NCI-H146 (cell line): Measurements from ENCODE around the gene AGAP5.
"Not testable (repeated sequence)": the region's sequence is repeated elsewhere in the genome, so short reads cannot be mapped to it uniquely, and the experiment has no call there.

Source experiments
- DNase-seq: peaks from one replicate; lab custom pipeline; 2025; lab: John Stamatoyannopoulos, UW

Gene AGAP5

DNA sequence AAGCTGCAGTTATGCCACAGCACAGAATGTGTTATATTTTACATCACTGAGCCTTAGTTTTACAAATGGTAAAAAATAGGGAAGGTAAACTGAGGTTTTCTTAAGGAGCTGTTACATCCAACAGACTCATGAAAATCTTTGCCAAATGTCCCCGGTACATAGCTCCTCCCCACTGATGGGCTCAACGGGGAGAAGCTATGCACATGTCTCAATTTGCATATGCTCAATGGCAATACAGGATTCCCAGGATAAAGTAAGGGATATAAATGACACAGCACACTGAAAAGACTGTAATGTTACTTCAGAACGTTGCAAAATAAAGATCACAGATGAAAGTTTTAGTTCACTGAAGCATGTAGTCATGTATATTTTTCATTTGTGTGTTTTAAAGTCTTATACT, 16.6 kb upstream of the AGAP5 start:
- DNase-seq, result not testable (repeated sequence)

GRCh38 chr10:73713912-73714311, 16.0 kb upstream of the AGAP5 start:
- DNase-seq, result not testable (repeated sequence)

DNA sequence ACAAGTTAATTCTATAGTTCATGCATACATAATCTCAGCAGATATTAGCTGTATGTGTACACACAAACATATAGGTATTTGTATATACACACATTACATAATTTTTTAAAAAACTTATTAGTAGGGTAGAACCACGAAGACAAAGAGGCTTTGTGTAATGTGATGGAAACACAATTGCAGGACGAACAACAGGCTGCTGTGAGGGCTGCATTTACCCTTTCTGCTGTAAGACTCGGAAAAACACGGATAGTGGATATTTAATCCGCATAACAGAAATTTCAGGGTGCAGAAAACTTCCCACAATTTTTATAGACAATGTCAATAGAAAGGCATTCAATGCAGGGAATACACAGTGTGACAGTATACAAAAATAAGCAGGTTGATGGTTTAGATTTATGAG, 13.8 kb upstream of the AGAP5 start:
- not testable (repeated sequence) for DNase-seq

DNA sequence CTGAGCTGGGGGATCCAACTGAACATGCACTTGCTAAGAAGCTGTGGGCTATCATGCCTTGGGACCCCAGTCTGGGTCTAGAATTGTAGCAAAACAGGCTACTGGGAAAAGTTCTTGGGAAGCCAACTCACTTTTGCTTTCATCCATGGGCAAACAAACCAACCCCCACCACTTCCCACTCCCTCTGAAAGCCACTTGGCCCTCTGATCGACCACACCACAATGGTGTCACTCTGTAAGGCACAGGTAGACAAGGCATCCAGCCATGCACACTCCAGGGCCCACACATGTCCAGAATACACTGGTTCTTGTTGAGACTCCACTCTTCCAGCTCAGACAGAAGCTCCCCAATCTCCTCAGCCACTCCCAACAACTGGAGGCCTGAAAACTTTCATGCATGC, 10.2 kb upstream of the AGAP5 start:
- not testable (repeated sequence) for DNase-seq

- DNase-seq, result not testable (repeated sequence)
Measured at GRCh38 chr10:73707628-73708027, 9.7 kb upstream of the AGAP5 start.

DNA sequence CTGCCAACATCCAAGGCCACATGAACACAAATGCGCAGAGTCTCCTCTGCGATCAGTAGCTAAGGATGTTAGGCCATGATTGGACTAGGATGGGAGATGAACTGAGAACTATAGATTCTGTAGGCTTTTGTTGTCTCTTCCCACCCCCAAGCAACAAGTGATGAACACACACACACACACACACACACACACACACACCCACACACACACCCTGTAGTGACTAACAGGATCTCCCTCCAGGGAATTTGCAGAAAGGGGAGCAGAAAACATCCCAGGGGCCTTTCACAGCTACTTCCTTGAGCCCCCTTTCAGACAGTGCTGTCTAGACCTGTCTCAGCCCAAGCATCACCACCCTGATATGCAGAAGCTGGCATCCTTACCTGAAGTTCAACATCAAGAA, 8.6 kb upstream of the AGAP5 start:
- not testable (repeated sequence) for DNase-seq

DNA sequence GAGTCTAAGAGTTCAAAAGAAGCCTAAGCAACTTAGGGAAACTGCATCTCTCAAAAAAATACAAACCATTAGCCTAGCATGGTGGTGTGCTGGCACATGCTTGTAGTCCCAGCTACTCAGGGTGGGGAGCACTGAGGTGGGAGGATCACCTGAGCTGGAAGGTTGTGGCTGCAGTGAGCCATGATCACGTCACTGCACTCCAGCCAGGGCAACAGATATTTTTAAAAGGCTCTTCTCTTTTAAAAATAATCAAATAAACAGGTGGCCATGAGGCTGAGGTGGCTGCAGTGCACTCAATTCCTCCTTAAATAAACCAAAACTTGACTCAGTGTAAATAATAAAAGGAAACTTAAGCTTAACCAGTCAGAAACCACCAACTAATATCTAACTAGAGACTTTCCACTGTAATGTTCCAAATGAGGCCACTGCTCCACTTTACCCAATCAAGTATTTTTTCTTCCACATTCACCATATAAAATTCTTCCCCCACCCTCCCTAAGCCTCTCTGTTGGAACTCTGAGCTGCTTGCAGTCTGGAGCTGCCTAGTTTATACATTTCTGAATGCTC, 7.7 kb upstream of the AGAP5 start:
- not testable (repeated sequence) for DNase-seq

GRCh38 chr10:73703924-73704323, 6.0 kb upstream of the AGAP5 start:
- DNase-seq, result not testable (repeated sequence)

GRCh38 chr10:73698819-73699218, 910 bp upstream of the AGAP5 start:
- DNase-seq, result not testable (repeated sequence)

- not testable (repeated sequence) for DNase-seq
Measured at GRCh38 chr10:73695302-73695701, 2.6 kb downstream of the AGAP5 start.

DNA sequence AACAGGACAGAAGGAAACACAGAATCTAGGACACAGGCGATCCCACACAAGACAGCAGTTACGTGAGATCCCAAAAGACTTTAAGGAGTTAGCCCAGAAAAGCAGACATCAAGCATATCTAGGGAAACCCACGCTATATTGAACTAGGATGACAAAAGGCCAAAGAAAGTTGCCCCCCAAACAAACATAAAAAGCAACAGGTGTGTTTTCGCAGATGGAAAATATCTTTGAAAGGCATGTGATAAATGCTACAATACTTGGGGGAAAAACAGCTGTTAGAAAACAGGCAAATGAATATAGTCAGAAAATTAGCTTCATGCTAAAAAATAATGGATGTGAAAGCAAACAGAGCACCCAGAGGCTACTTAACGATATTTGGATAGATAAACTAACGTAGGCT, 7.2 kb downstream of the AGAP5 start:
- not testable (repeated sequence) for DNase-seq

DNA sequence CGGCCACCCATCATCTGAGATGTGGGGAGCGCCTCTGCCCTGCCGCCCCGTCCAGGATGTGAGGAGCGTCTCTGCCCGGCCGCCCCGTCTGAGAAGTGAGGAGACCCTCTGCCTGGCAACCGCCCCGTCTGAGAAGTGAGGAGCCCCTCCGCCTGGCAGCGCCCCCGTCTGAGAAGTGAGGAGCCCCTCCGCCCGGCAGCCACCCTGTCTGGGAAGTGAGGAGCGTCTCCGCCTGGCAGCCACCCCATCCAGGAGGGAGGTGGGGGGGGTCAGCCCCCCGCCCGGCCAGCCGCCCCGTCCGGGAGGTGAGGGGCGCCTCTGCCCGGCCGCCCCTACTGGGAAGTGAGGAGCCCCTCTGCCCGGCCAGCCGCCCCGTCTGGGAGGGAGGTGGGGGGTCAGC, 8.3 kb downstream of the AGAP5 start:
- DNase-seq, result not testable (repeated sequence)

- not testable (repeated sequence) for DNase-seq
Measured at GRCh38 chr10:73687641-73688040, 10.3 kb downstream of the AGAP5 start.

- DNase-seq, result not testable (repeated sequence)
Measured at GRCh38 chr10:73674546-73674945, 23.4 kb downstream of the AGAP5 start.

DNA sequence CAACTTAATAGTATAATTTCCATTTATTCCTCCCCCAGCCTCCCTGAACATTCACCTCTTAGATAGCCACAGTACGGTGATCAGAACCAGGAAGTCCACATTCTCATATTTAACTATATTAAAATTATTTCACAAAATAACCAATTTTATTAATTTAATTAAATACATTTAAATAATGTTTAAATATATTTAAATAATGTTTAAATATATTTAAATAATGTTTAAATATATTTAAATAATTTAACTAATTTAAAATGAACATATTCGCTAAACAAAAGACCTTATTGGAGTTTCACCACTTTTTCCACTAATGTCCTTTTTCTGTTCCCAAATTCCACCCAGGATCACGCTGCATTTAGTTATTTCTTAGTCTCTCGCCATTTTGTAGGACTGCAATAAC, 29.5 kb downstream of the AGAP5 start:
- not testable (repeated sequence) for DNase-seq

- not testable (repeated sequence) for DNase-seq
Measured at GRCh38 chr10:73666153-73666809, 31.6 kb downstream of the AGAP5 start.

DNA sequence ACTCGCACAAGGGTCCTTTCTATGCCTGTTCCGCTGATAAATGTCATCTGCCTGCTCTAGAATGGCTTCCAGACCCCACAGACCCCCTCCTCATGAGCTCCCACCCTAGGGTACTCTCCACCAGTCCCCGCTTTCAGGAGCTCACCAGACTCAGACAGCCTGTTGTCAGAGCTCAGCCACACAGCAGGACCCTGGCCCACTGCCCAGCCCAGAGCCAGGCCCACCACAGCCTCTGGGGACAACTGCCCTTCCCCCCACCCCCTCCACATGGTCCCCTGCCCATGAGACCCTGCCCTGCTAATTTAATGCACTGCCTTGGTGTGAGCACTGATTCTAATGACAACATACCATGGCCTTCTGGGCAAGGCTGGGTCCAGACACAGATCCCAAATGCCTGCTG, 32.3 kb downstream of the AGAP5 start:
- not testable (repeated sequence) for DNase-seq

- not testable (repeated sequence) for DNase-seq
Measured at GRCh38 chr10:73664156-73665040, 33.5 kb downstream of the AGAP5 start.

DNA sequence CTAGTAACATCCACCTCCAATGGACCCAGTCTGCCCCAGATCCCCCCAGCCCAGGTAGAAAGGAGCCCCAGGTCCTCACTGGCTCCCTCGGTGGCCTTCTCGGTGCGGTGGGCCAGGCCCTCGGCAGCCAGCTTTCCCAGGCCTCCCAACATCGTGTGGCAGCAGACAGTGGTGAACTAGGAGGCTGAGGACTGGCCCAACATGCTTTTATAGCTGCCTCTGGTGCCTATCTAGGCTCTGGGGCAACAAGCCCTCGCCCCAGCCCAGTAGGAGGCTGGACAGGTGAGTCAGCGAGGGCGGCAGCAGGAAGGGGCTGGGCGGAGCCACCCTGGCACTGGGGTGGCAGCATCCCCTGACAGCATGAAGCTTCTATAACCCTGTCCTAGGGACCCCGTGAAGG, 34.3 kb downstream of the AGAP5 start:
- DNase-seq, result not testable (repeated sequence)

DNA sequence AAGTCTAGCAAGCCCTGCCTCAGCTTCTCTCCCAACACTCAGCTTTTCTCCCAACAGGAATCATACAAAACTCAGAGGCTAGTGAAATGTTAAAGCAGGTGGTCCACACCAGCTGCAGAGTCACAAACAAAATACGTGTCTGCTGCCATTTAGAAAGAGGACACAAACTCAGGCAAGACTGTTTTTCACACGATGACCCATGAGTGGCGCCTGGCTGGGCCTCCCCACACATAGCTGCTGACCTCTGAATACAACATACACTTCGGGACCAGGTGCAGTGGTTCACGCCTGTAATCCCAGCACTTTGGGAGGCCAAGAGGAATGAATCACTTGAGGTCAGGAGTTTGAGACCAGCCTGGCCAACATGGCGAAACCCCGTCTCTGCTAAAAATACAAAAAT, 35.2 kb downstream of the AGAP5 start:
- not testable (repeated sequence) for DNase-seq

DNA sequence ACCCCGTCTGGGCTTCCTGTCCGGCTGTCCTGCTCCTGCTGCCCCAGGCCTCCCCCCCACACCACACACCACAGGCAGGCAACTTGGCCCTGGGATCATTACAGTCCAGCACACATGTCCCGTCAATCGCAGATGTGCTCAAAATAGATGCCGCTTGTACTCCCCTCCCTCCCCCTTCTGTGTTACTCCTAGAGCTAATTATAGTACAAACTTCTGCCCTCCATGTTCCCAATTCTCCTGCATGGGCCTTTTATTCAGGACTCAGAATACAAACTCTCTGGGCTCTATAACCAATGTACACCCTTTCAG, 42.0 kb downstream of the AGAP5 start, which contains the start of gene SYNPO2L:
Gene SYNPO2L (minus strand): TSS at position 40 of the 309 bp plus-strand sequence. CDS start 107 bp downstream, outside the sequence.
- DNase-seq, result no peak

GRCh38 chr10:73655257-73655989, 42.5 kb downstream of the AGAP5 start:
- DNase-seq, result no peak
